ENCODE data around the gene HMHB1.

- no peak for TF ChIP-seq ARNT (IDR thresholded peaks at IDR 0.05)
- TF ChIP-seq BHLHE40 (IDR thresholded peaks at IDR 0.05; ENCODE audit: borderline replicate concordance) = no peak
- TF ChIP-seq FOXM1 (IDR thresholded peaks at IDR 0.05; ENCODE audit: borderline replicate concordance) = no peak
- no peak for TF ChIP-seq ZNF384 (IDR thresholded peaks at IDR 0.05)
- TF ChIP-seq SP1 (IDR thresholded peaks at IDR 0.05) = no peak
- TF ChIP-seq FOXA1 (IDR thresholded peaks at IDR 0.05) = no peak
- TF ChIP-seq TARDBP (IDR thresholded peaks at IDR 0.05) = no peak
- TF ChIP-seq FOXK2 (IDR thresholded peaks at IDR 0.05) = no peak
- no peak for TF ChIP-seq CTBP1 (IDR thresholded peaks at IDR 0.05; ENCODE audit: borderline replicate concordance)
Measured at GRCh38 chr5:143837306-143837848, 25.4 kb downstream of the HMHB1 start.

Measured in HEK293T (cell line).